ENCODE results near the gene TTC7B.

DNA sequence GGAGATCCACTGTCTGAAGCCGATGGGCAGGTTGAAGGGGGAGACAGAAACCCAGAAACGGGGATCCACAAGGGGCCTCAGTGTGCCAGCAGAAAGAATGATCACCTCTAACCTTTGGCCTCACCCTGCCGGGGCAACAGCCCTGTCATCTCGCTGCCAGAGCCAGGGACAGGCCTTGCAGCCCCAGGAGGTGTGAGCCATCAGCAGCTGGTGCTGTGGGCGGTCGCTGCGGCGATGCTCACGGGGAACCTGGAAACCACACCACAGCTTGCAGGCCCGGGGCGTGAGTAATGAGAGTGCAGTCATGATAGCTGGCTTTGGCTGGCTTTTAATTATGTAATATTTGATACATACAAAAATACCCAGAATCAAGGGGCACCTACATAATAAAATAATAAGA lies 4.7 kb upstream of the TTC7B start:
- TF ChIP-seq CTCF (conservative IDR thresholded peaks at IDR 0.05 in 1 of 2, IDR thresholded peaks at IDR 0.05 in 1 of 2; ENCODE audit: low read depth in 1 of 2, low read length in 2 of 2) (no peak), EZH2 (IDR thresholded peaks at IDR 0.05; ENCODE audit: low read length, missing control alignments) (no peak)

All from fibroblast of lung (primary cell).